ENCODE results near the gene LMX1B. TPM values are rescaled to one million over a fixed set of nuclear protein-coding genes. Genes with fewer than 3 reads are reported as not detected.
"Not testable (repeated sequence)": the region's sequence is repeated elsewhere in the genome, so short reads cannot be mapped to it uniquely, and the experiment has no call there.

LMX1B gene
- 0.96 TPM for polyA plus RNA-seq
- long read RNA-seq, donor 1, result 0 reads
- long read RNA-seq, donor 2, result 0 reads
- long read RNA-seq, donor 3, result 0 reads
- long read RNA-seq, donor 4, result 0 reads
- long read RNA-seq, donor 5, result 0 reads
- long read RNA-seq, donor 6, result 0 reads
- long read RNA-seq, donor 7, result 0 reads
- long read RNA-seq, donor 8, result 0 reads
- long read RNA-seq, donor 9, result 0 reads
- long read RNA-seq, donor 10, result 0 reads
- long read RNA-seq, donor 11, result 0 reads

GRCh38 chr9:126613651-126614050 is at the start of gene LMX1B:
Gene LMX1B, plus strand, starts transcription at chr9:126613928. Its CDS starts 522 bp downstream, at chr9:126614450.
- peaks cover 25% of the 10 kb centered on the region for H3K4me1 ChIP-seq (ENCODE audit: control insufficient read depth, insufficient read depth, low read length)

GRCh38 chr9:126564128-126564527 is 49.6 kb upstream of the LMX1B start:
- H3K27me3 ChIP-seq (ENCODE audit: control insufficient read depth, insufficient read depth, low read length), result peaks cover 56% of the 10 kb centered on the region
- H3K4me1 ChIP-seq (ENCODE audit: control insufficient read depth, insufficient read depth, low read length), result no peaks in the 10 kb centered on the region
- H3K9me3 ChIP-seq (ENCODE audit: control insufficient read depth, low read depth, low read length), result no peaks in the 10 kb centered on the region
- no peaks in the 10 kb centered on the region for H3K36me3 ChIP-seq (ENCODE audit: control insufficient read depth, insufficient read depth, low read length)
- DNase-seq, result no peak
- no peak overlapping the region for H3K27ac ChIP-seq (ENCODE audit: low read length)
- H3K4me3 ChIP-seq (ENCODE audit: low read length), result no peak overlapping the region
- WGBS (ENCODE audit: insufficient coverage, low lambda C conversion rate), result no CpG with 5 or more reads among the region's 10 CpGs

More at GRCh38 chr9:126613651-126614050, at the start of gene LMX1B:
- peak in 1 of 2 donors; percentile 55 for DNase-seq
- Histone ChIP-seq H3K4me3 (ENCODE audit: low read length) (peak within 1 kb of the TSS; percentile 4), H3K27me3 (ENCODE audit: control insufficient read depth, insufficient read depth, low read length) (peaks cover 93% of the 10 kb centered on the region), H3K36me3 (ENCODE audit: control insufficient read depth, insufficient read depth, low read length) (no peaks in the 10 kb centered on the region), H3K9me3 (ENCODE audit: control insufficient read depth, low read depth, low read length) (peaks cover 10% of the 10 kb centered on the region), H3K27ac (ENCODE audit: low read length) (no peak within 1 kb of the TSS)
- no CpG with 5 or more reads among the region's 58 CpGs for WGBS (ENCODE audit: insufficient coverage, low lambda C conversion rate)

- H3K27me3 ChIP-seq (ENCODE audit: control insufficient read depth, insufficient read depth, low read length), result peaks cover 52% of the 10 kb centered on the region
- no peaks in the 10 kb centered on the region for H3K9me3 ChIP-seq (ENCODE audit: control insufficient read depth, low read depth, low read length)
- H3K36me3 ChIP-seq (ENCODE audit: control insufficient read depth, insufficient read depth, low read length), result no peaks in the 10 kb centered on the region
- no CpG with 5 or more reads among the region's 5 CpGs for whole genome bisulfite sequencing (ENCODE audit: insufficient coverage, low lambda C conversion rate)
- no peaks in the 10 kb centered on the region for H3K4me1 ChIP-seq (ENCODE audit: control insufficient read depth, insufficient read depth, low read length)
- no peak for DNase-seq
- no peak overlapping the region for H3K27ac ChIP-seq (ENCODE audit: low read length)
- no peak overlapping the region for H3K4me3 ChIP-seq (ENCODE audit: low read length)
These were observed 49.0 kb upstream of the LMX1B start for GRCh38 chr9:126564716-126565115.

GRCh38 chr9:126565336-126566128 is 48.2 kb upstream of the LMX1B start:
- Histone ChIP-seq H3K9me3 (ENCODE audit: control insufficient read depth, low read depth, low read length) (no peaks in the 10 kb centered on the region), H3K4me1 (ENCODE audit: control insufficient read depth, insufficient read depth, low read length) (no peaks in the 10 kb centered on the region), H3K4me3 (ENCODE audit: low read length) (no peak overlapping the region), H3K36me3 (ENCODE audit: control insufficient read depth, insufficient read depth, low read length) (no peaks in the 10 kb centered on the region), H3K27ac (ENCODE audit: low read length) (no peak overlapping the region), H3K27me3 (ENCODE audit: control insufficient read depth, insufficient read depth, low read length) (peaks cover 52% of the 10 kb centered on the region)
- DNase-seq, result no peak
- no CpG with 5 or more reads among the region's 11 CpGs for WGBS (ENCODE audit: insufficient coverage, low lambda C conversion rate)

GRCh38 chr9:126569036-126569435 is 44.7 kb upstream of the LMX1B start:
- peak in 1 of 2 donors; percentile 31 for DNase-seq

GRCh38 chr9:126578029-126578428 is 35.7 kb upstream of the LMX1B start:
- Histone ChIP-seq H3K36me3 (ENCODE audit: control insufficient read depth, insufficient read depth, low read length) (no peaks in the 10 kb centered on the region), H3K27me3 (ENCODE audit: control insufficient read depth, insufficient read depth, low read length) (peaks cover 23% of the 10 kb centered on the region), H3K4me3 (ENCODE audit: low read length) (no peak overlapping the region), H3K9me3 (ENCODE audit: control insufficient read depth, low read depth, low read length) (no peaks in the 10 kb centered on the region), H3K4me1 (ENCODE audit: control insufficient read depth, insufficient read depth, low read length) (no peaks in the 10 kb centered on the region), H3K27ac (ENCODE audit: low read length) (no peak overlapping the region)
- no peak for DNase-seq
- WGBS (ENCODE audit: insufficient coverage, low lambda C conversion rate), result no CpG with 5 or more reads among the region's 6 CpGs

More at GRCh38 chr9:126569036-126569435, 44.7 kb upstream of the LMX1B start:
- Histone ChIP-seq H3K4me3 (ENCODE audit: low read length) (no peak overlapping the region), H3K9me3 (ENCODE audit: control insufficient read depth, low read depth, low read length) (no peaks in the 10 kb centered on the region), H3K4me1 (ENCODE audit: control insufficient read depth, insufficient read depth, low read length) (no peaks in the 10 kb centered on the region), H3K36me3 (ENCODE audit: control insufficient read depth, insufficient read depth, low read length) (no peaks in the 10 kb centered on the region), H3K27me3 (ENCODE audit: control insufficient read depth, insufficient read depth, low read length) (peaks cover 25% of the 10 kb centered on the region), H3K27ac (ENCODE audit: low read length) (no peak overlapping the region)
- WGBS (ENCODE audit: insufficient coverage, low lambda C conversion rate), result no CpG with 5 or more reads among the region's 1 CpG

GRCh38 chr9:126580319-126580718 is 33.4 kb upstream of the LMX1B start:
- not testable (repeated sequence) for H3K27ac ChIP-seq (ENCODE audit: low read length); H3K36me3 ChIP-seq (ENCODE audit: control insufficient read depth, insufficient read depth, low read length); H3K9me3 ChIP-seq (ENCODE audit: control insufficient read depth, low read depth, low read length); H3K4me1 ChIP-seq (ENCODE audit: control insufficient read depth, insufficient read depth, low read length); DNase-seq; H3K4me3 ChIP-seq (ENCODE audit: low read length)
- 86% methylated on average over 1 of the region's 5 CpGs for WGBS (ENCODE audit: insufficient coverage, low lambda C conversion rate)
- peaks cover 31% of the 10 kb centered on the region for H3K27me3 ChIP-seq (ENCODE audit: control insufficient read depth, insufficient read depth, low read length)

- Histone ChIP-seq H3K4me3 (ENCODE audit: low read length) (no peak overlapping the region), H3K27ac (ENCODE audit: low read length) (no peak overlapping the region), H3K27me3 (ENCODE audit: control insufficient read depth, insufficient read depth, low read length) (peaks cover 31% of the 10 kb centered on the region), H3K36me3 (ENCODE audit: control insufficient read depth, insufficient read depth, low read length) (no peaks in the 10 kb centered on the region), H3K4me1 (ENCODE audit: control insufficient read depth, insufficient read depth, low read length) (no peaks in the 10 kb centered on the region), H3K9me3 (ENCODE audit: control insufficient read depth, low read depth, low read length) (no peaks in the 10 kb centered on the region)
- no CpG with 5 or more reads among the region's 9 CpGs for WGBS (ENCODE audit: insufficient coverage, low lambda C conversion rate)
- DNase-seq, result no peak
These were observed 31.8 kb upstream of the LMX1B start for GRCh38 chr9:126581893-126582292.

GRCh38 chr9:126582427-126582826 is 31.3 kb upstream of the LMX1B start:
- no peaks in the 10 kb centered on the region for H3K36me3 ChIP-seq (ENCODE audit: control insufficient read depth, insufficient read depth, low read length)
- H3K27me3 ChIP-seq (ENCODE audit: control insufficient read depth, insufficient read depth, low read length), result peaks cover 30% of the 10 kb centered on the region
- no peak overlapping the region for H3K4me3 ChIP-seq (ENCODE audit: low read length)
- H3K4me1 ChIP-seq (ENCODE audit: control insufficient read depth, insufficient read depth, low read length), result peaks cover 2% of the 10 kb centered on the region
- no peaks in the 10 kb centered on the region for H3K9me3 ChIP-seq (ENCODE audit: control insufficient read depth, low read depth, low read length)
- no peak overlapping the region for H3K27ac ChIP-seq (ENCODE audit: low read length)
- no peak for DNase-seq
- no CpG with 5 or more reads among the region's 7 CpGs for WGBS (ENCODE audit: insufficient coverage, low lambda C conversion rate)

GRCh38 chr9:126583144-126583760 is 30.5 kb upstream of the LMX1B start:
- H3K27ac ChIP-seq (ENCODE audit: low read length), result no peak overlapping the region
- H3K27me3 ChIP-seq (ENCODE audit: control insufficient read depth, insufficient read depth, low read length), result peaks cover 29% of the 10 kb centered on the region
- DNase-seq, result no peak

More at GRCh38 chr9:126583144-126583760, 30.5 kb upstream of the LMX1B start:
- no CpG with 5 or more reads among the region's 17 CpGs for WGBS (ENCODE audit: insufficient coverage, low lambda C conversion rate)
- no peaks in the 10 kb centered on the region for H3K36me3 ChIP-seq (ENCODE audit: control insufficient read depth, insufficient read depth, low read length)
- H3K4me1 ChIP-seq (ENCODE audit: control insufficient read depth, insufficient read depth, low read length), result peaks cover 4% of the 10 kb centered on the region
- no peak overlapping the region for H3K4me3 ChIP-seq (ENCODE audit: low read length)
- no peaks in the 10 kb centered on the region for H3K9me3 ChIP-seq (ENCODE audit: control insufficient read depth, low read depth, low read length)

Measured in large intestine (tissue), 12 donors.